Mesothelial cell of epicardium (in vitro differentiated cells): Measurements from ENCODE around the gene ALKBH2. TPM values are rescaled to one million over a fixed set of nuclear protein-coding genes. Genes with fewer than 3 reads are reported as not detected.
"Not testable (repeated sequence)": the region's sequence is repeated elsewhere in the genome, so short reads cannot be mapped to it uniquely, and the experiment has no call there.

Source experiments
- DNase-seq, 2 experiments: peaks; one replicate each; pipeline ENCODE4 v3.0.0; 2021; ENCODE audit warnings: low spot score in 2 of 2; ENCODE audit not compliant: unreplicated experiment in 2 of 2
- H3K27ac Mint-ChIP-seq: 2 replicates; pipeline ENCODE4 v1.8.0; 2021; ENCODE audit warnings: mixed read lengths
- H3K27me3 Mint-ChIP-seq: 2 replicates; pipeline ENCODE4 v1.8.0; 2021; ENCODE audit warnings: low read depth, mixed read lengths
- H3K36me3 Mint-ChIP-seq: 2 replicates; pipeline ENCODE4 v1.8.0; 2021; ENCODE audit warnings: mixed read lengths
- H3K4me1 Mint-ChIP-seq: 2 replicates; pipeline ENCODE4 v1.8.0; 2021; ENCODE audit warnings: mixed read lengths
- H3K4me3 Mint-ChIP-seq: 2 replicates; pipeline ENCODE4 v1.8.0; 2021; ENCODE audit warnings: mild to moderate bottlenecking, moderate library complexity, mixed read lengths
- H3K9me3 Mint-ChIP-seq: 2 replicates; pipeline ENCODE4 v1.8.0; 2021; ENCODE audit warnings: mixed read lengths
- total RNA-seq: library from RNA; stranded (reverse); gene quantifications from 3 replicates; pipeline ENCODE4 v1.2.1, GENCODE V29; 2021
- TF ChIP-seq, protein P1 (sequence below): fragments of 200-600 bp; sonication (generic); IDR thresholded peaks from one replicate; pipeline ENCODE4 v1.5.0; 2021; ENCODE audit warnings: antibody characterized with exemption; ENCODE audit not compliant: unreplicated experiment

The ALKBH2 gene
- total RNA-seq, 1 donor from 2014 or later: 37.3 TPM

DNA sequence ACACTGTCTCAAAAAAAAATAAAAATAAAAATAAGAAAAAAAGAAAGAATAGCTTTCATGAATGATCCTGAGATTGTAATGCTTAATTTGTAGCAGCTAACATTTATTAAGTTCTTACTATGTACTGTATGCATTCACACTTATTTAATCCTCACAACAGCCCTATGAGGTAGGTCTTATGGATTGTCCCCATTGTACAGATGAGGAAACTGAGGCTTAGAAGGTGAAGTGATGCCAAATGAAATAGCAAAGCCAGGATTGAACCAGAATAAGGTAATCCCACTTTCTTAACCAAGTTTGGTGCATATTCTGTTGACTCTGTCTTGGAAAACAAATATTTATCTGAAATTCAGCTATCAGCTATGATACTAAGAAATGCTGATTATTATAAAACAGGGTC, 38.8 kb downstream of the ALKBH2 start:
- H3K4me1 Mint-ChIP-seq: peaks cover 14% of the 10 kb centered on the region
- no peaks in the 10 kb centered on the region for H3K27me3 Mint-ChIP-seq
- no peaks in the 10 kb centered on the region for H3K9me3 Mint-ChIP-seq
- peaks cover 12% of the 10 kb centered on the region for H3K36me3 Mint-ChIP-seq
- H3K4me3 Mint-ChIP-seq: no peak overlapping the region
- no peak overlapping the region for H3K27ac Mint-ChIP-seq
- DNase-seq: no peak
- TF ChIP-seq, protein P1, sequence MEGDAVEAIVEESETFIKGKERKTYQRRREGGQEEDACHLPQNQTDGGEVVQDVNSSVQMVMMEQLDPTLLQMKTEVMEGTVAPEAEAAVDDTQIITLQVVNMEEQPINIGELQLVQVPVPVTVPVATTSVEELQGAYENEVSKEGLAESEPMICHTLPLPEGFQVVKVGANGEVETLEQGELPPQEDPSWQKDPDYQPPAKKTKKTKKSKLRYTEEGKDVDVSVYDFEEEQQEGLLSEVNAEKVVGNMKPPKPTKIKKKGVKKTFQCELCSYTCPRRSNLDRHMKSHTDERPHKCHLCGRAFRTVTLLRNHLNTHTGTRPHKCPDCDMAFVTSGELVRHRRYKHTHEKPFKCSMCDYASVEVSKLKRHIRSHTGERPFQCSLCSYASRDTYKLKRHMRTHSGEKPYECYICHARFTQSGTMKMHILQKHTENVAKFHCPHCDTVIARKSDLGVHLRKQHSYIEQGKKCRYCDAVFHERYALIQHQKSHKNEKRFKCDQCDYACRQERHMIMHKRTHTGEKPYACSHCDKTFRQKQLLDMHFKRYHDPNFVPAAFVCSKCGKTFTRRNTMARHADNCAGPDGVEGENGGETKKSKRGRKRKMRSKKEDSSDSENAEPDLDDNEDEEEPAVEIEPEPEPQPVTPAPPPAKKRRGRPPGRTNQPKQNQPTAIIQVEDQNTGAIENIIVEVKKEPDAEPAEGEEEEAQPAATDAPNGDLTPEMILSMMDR: no peak

DNA sequence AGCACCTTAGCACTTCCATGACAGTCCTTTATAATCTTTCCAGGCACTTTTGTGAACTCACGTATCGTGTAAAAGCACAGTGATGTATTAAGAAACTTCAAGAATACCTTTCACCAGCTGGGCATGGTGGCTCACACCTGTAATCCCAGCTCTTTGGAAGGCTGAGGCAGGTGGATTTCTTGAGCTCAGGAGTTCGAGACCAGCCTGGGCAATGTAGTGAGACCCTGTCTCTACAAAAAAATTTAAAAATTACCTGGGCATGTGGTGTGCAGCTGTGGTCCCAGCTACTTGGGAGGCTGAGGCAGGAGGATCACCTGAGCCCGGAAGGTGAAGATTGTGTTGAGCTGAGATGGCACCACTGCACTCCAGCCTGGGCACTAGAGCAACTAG, 39.2 kb downstream of the ALKBH2 start:
- not testable (repeated sequence) for DNase-seq, H3K9me3 Mint-ChIP-seq, H3K27me3 Mint-ChIP-seq
- Mint-ChIP-seq H3K4me1 (peaks cover 14% of the 10 kb centered on the region), H3K27ac (peak overlapping the region; percentile 92), H3K4me3 (peak overlapping the region; percentile 96), H3K36me3 (peaks cover 12% of the 10 kb centered on the region)

DNA sequence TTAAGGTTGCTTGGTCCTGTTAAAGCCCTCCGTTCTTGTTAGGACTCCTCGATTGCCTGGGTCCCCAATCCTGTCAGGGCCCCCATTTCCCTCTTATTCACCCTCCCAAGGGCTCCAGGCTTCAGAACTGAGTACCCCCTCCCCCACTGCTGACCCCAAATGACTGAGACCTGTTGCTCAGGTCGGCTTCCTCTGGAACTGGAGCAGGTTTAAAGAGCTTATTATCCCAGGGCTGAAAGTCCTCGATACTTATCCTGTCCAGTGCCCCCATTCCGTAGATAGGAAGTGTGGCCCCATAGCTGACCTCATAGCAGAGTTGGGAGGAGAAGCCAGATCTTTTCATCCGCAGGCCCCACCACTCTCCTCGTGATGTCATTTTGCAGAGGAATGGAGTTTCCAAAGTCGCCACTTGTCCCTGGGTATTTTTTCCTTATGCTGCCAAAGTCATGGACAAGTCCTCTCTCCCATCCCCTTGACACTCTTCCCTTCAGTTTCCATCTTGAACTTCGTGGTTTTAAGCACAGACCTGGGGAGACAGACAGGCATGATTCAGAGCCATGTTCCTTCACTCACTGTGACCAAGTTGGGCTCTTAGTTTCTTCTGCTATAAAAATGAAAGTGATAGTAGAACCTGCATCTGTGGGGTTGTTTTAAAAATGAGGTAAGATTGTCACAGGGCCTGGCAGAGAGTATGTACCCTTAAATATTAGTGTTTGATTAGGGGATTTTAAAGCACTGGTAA, 39.7 kb downstream of the ALKBH2 start:
- Mint-ChIP-seq H3K36me3 (peaks cover 9% of the 10 kb centered on the region), H3K27ac (peak overlapping the region; percentile 92), H3K4me3 (peak overlapping the region; percentile 96), H3K9me3 (no peaks in the 10 kb centered on the region), H3K27me3 (no peaks in the 10 kb centered on the region), H3K4me1 (peaks cover 14% of the 10 kb centered on the region)
- DNase-seq: no peak
- TF ChIP-seq, protein P1: no peak

DNA sequence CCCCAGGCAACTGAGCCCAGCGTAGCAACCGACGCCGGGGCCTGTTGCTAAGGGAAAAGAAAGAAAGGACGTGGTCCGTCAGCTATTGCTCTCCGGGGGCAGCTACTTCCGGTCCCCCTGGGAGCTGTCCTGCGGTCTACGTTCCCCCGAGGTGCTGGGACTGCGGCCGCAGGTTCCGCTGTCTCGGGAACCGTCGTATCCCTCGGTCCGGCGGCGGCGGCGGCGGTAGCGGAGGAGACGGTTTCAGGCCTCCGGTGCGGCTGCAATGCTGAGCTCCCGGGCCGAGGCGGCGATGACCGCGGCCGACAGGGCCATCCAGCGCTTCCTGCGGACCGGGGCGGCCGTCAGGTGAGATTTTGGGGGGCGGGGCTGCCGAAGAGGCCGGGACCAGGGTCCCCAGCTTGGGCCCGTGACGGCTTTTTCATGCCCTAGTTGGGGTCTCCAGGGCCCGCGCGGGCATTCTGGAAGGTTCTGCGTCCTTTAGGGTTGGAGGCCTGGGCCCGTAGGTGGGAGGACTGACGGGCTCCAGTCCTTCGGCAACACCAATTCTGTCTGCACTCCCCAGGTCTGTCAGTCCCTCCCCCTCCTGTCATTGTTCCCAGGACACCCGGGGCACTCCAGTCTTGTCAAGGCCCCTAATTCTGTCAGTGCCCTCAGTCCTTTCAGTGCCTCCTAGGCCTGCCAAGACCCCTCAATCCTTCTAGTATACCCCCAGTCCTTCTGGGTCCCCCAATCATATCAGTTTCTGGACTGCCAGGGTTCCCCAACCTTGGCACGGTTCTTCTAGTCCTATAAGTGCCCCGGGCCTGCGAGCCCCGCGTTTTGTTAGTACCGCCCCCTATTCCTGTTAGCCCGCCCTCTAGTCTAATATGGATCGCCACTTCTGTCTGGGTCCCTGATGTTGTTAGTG, 40.6 kb downstream of the ALKBH2 start, which contains the start of gene USP30:
Gene USP30, plus strand, starts transcription at position 163 of the 910 bp plus-strand sequence. Its CDS starts 103 bp downstream, at position 266.
- peak within 1 kb of the TSS; percentile 96 for H3K4me3 Mint-ChIP-seq
- no peaks in the 10 kb centered on the region for H3K27me3 Mint-ChIP-seq
- H3K36me3 Mint-ChIP-seq: peaks cover 5% of the 10 kb centered on the region
- peak within 1 kb of the TSS; percentile 96 for H3K27ac Mint-ChIP-seq
- TF ChIP-seq, protein P1: no peak
- peak; percentile 87 to 91 for DNase-seq
- peaks cover 14% of the 10 kb centered on the region for H3K4me1 Mint-ChIP-seq
- H3K9me3 Mint-ChIP-seq: no peaks in the 10 kb centered on the region

DNA sequence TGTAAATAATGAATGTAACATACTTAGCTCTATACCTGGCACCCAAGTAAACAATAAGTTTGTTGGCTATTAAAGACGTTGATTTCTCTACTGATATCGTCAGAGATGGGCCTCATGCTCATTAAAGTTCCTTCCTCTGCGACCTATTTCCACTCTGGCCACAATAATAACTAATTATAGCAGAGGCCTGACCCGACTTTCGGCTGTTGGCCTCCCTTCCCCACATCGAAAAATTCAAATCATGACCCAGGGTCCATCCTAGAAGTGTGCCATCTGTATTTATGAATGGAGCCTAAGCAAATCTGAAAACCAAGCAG, 41.2 kb downstream of the ALKBH2 start:
- TF ChIP-seq, protein P1: no peak
- H3K27me3 Mint-ChIP-seq: no peaks in the 10 kb centered on the region
- no peaks in the 10 kb centered on the region for H3K9me3 Mint-ChIP-seq
- peak overlapping the region; percentile 96 for H3K27ac Mint-ChIP-seq
- DNase-seq: no peak
- peaks cover 4% of the 10 kb centered on the region for H3K36me3 Mint-ChIP-seq
- peaks cover 14% of the 10 kb centered on the region for H3K4me1 Mint-ChIP-seq
- peak overlapping the region; percentile 96 for H3K4me3 Mint-ChIP-seq

DNA sequence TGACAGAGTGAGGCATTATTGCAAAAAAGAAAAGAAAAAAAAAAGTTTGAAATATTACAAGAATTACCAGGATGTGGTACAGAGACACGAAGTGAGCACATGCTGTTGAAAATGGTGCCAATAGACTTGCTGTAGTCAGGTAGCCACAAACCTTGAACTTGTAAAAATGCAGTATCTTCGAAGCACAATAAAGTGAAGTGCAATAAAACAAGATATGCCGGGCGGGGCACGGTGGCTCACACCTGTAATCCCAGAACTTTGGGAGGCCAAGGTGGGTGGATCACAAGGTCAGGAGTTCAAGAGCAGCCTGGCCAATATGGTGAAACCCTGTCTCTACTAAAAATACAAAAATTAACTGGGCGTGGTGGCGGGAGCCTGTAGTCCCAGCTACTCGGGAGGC, 43.5 kb downstream of the ALKBH2 start:
- H3K36me3 Mint-ChIP-seq, DNase-seq: not testable (repeated sequence)

DNA sequence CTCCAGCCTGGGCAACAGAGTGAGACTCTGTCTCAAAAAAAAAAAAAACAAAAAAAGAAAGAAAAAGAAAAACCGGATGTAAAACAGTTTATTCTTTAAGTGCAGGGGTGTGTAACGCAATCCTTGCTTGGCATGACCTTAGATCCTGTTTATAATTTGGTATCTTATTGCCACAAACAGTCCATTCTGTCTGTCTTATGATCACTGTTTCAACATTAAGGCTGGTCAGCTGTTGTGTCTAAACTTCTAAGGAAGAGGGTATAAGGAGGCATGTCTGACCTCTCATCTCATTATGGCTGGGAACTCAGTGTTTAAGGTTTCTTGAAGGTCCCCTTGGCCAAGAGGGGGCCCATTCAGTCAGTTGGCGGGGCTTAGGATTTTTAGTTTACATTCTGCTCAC, 44.6 kb downstream of the ALKBH2 start:
- not testable (repeated sequence) for H3K4me3 Mint-ChIP-seq, DNase-seq, H3K27me3 Mint-ChIP-seq, H3K36me3 Mint-ChIP-seq, H3K27ac Mint-ChIP-seq, H3K9me3 Mint-ChIP-seq
- peaks cover 11% of the 10 kb centered on the region for H3K4me1 Mint-ChIP-seq

More for the DNA sequence above, 43.5 kb downstream of the ALKBH2 start:
- H3K27ac Mint-ChIP-seq, H3K27me3 Mint-ChIP-seq, H3K4me3 Mint-ChIP-seq, H3K9me3 Mint-ChIP-seq: not testable (repeated sequence)
- peaks cover 14% of the 10 kb centered on the region for H3K4me1 Mint-ChIP-seq
